Thoracic aorta (tissue), 2 donors: Measurements from ENCODE around the gene DET1. TPM values are rescaled to one million over a fixed set of nuclear protein-coding genes. Genes with fewer than 3 reads are reported as not detected.
A peak's percentile ranks its signal among the peaks of the same experiment; 100 is the strongest.

Source experiments
- ATAC-seq: fragments of 150-250 bp; one replicate; pipeline ENCODE4 v1.8.0; 2017; ENCODE audit warnings: low read depth; ENCODE audit not compliant: insufficient number of reproducible peaks, low FRiP score
- DNase-seq: peaks from one replicate; pipeline ENCODE4 v3.0.0-alpha.2; 2020; ENCODE audit warnings: low spot score
- H3K27ac ChIP-seq, 2 donors: fragments of 200-600 bp; sonication (generic); 1 replicate in 1 of 2; 2 replicates in 1 of 2; pipeline ENCODE4 v1.5.1; 2016; ENCODE audit warnings: mild to moderate bottlenecking in 2 of 2, moderate library complexity in 2 of 2
- H3K27me3 ChIP-seq: fragments of 200-600 bp; sonication (generic); replicated peaks from 2 replicates; pipeline ENCODE4 v1.6.0; 2016; ENCODE audit warnings: mild to moderate bottlenecking; ENCODE audit not compliant: insufficient read depth
- H3K36me3 ChIP-seq: fragments of 200-600 bp; sonication (generic); one replicate; pipeline ENCODE4 v1.5.1; 2016
- H3K4me1 ChIP-seq, 2 donors: fragments of 200-600 bp; sonication (generic); 1 replicate in 1 of 2; 2 replicates in 1 of 2; pipeline versions ENCODE4 v1.5.1 to v1.6.0; 2016; ENCODE audit warnings: low read depth in 2 of 2, mild to moderate bottlenecking in 1 of 2; ENCODE audit not compliant: control insufficient read depth in 1 of 2
- H3K4me3 ChIP-seq: fragments of 200-600 bp; sonication (generic); 2 replicates; pipeline ENCODE4 v1.5.1; 2016; ENCODE audit warnings: mild to moderate bottlenecking
- H3K9me3 ChIP-seq: fragments of 200-600 bp; sonication (generic); 2 replicates; pipeline ENCODE4 v1.5.1; 2016
- CTCF ChIP-seq: fragments of 200-600 bp; sonication (generic); IDR thresholded peaks from one replicate; pipeline ENCODE4 v1.5.1; 2019; ENCODE audit warnings: antibody characterized with exemption
- total RNA-seq, 2 donors: library from RNA; depleted of rRNA; stranded (reverse); fragments of >200 nt; gene quantifications; one replicate each; pipeline versions ENCODE4 v1.1.0 to v1.2.3, GENCODE V29; 2016

The DET1 gene
- 1 to 10 TPM; 6.0 to 8.5 TPM for total RNA-seq

DNA sequence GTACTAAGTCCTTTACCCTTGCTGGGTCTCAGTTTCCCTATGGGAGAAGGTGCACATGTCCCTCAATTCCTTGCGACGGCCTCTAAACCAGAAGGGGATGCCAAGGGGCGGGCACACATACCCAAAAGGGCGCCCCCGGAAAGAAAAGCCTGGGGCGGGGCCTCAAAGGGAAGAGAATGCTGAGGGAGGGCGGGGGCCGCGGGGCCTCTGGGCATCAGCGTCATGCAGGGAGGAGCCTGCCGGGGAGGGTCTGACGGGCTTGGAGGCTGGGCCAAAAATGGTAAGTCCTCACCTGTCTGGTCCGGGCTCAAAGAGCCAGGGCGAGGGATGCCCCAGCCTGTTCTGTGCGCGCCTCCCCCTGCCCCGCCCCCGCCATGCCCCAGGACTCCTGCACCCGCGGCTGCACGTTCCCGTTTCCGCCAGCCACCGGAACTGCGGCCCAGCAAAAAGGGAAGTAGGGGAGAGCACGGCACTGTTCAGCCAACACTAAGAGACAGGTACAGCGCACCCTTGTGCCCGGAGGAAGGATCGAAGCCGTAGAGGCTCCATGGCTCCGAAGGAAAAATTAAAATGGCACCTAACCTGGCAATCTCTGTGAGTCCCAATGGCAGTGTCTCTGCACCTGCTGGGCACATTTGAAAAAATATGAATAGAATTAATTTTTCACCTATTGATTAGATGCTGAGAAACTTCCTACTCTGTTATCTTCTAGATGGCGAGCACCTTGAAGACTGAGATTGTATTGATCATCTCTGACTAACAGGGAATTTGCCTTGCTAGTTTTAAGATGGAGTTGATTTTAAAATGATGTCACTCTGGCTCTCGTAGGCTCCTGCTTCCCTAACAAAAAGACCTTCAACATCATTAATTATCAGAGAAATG, at the start of gene DET1:
DET1 (minus strand) TSS at position 434 of the 882 bp plus-strand sequence. CDS start 14,976 bp downstream, outside the sequence.
- Histone ChIP-seq H3K36me3 (no peaks in the 10 kb centered on the region), H3K27ac (peak within 1 kb of the TSS; percentile 63 to 64), H3K4me1 (no peaks in the 10 kb centered on the region), H3K4me3 (peak within 1 kb of the TSS; percentile 93), H3K27me3 (no peaks in the 10 kb centered on the region), H3K9me3 (no peaks in the 10 kb centered on the region)
- ATAC-seq = peak; percentile 99
- peak; percentile 71 for TF ChIP-seq CTCF
- DNase-seq = peak; percentile 88

DNA sequence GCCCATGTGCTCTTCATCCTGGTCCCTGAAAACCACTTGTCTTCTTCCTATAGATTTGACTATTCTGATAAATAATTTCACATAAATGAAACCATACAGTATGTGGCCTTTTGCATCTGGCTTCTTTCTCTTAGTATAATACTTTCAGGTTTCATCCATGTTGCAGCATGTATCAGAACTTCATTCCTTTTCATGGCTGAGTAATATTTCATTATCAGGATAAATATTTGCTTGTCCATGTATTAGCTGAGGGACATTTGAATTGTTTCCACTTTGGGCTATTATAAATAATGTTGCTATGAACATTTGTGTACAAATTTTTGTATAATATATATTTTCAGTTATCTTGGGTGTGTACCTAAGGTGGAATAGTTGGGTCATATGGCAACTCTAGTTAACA, 44.9 kb upstream of the DET1 start:
- no peak overlapping the region for H3K4me3 ChIP-seq
- no peaks in the 10 kb centered on the region for H3K9me3 ChIP-seq
- H3K27ac ChIP-seq = no peak overlapping the region
- no peaks in the 10 kb centered on the region for H3K36me3 ChIP-seq
- no peaks in the 10 kb centered on the region for H3K27me3 ChIP-seq
- no peak for ATAC-seq
- no peak for TF ChIP-seq CTCF
- no peak for DNase-seq
- H3K4me1 ChIP-seq = no peaks in the 10 kb centered on the region

- H3K9me3 ChIP-seq = no peaks in the 10 kb centered on the region
- H3K27me3 ChIP-seq = no peaks in the 10 kb centered on the region
- no peaks in the 10 kb centered on the region for H3K4me1 ChIP-seq
- TF ChIP-seq CTCF = no peak
- H3K36me3 ChIP-seq = no peaks in the 10 kb centered on the region
- ATAC-seq (no peak), DNase-seq (no peak)
- no peak overlapping the region for H3K27ac ChIP-seq
- no peak overlapping the region for H3K4me3 ChIP-seq
These were observed 44.3 kb upstream of the DET1 start for GRCh38 chr15:88590759-88591158.

- DNase-seq (no peak), ATAC-seq (no peak)
- no peak for TF ChIP-seq CTCF
- Histone ChIP-seq H3K27ac (no peak overlapping the region), H3K27me3 (no peaks in the 10 kb centered on the region), H3K9me3 (no peaks in the 10 kb centered on the region), H3K4me3 (no peak overlapping the region), H3K4me1 (no peaks in the 10 kb centered on the region), H3K36me3 (no peaks in the 10 kb centered on the region)
These were observed 40.1 kb upstream of the DET1 start for GRCh38 chr15:88586401-88587162.

DNA sequence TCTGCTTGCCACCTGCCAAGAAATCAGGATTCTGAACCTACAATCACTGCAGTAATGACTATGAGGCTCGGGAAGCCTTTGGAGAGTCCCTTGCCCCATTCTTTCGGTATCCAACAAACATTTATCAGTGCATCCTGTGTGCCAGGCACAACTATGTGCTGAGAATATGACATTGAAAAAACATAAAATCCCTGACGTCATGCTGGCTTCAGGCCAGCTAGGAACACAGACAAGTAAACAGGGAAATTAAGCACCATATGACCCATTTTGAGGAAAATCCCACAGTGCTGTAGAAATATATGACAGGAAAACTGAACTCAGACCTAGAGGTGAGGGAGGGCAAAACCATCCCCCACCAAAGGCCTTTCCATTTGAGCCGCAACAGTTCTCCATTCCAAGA, 34.1 kb upstream of the DET1 start:
- Histone ChIP-seq H3K36me3 (no peaks in the 10 kb centered on the region), H3K4me1 (no peaks in the 10 kb centered on the region), H3K27ac (no peak overlapping the region), H3K27me3 (no peaks in the 10 kb centered on the region), H3K9me3 (no peaks in the 10 kb centered on the region), H3K4me3 (no peak overlapping the region)
- DNase-seq (no peak), ATAC-seq (no peak)
- TF ChIP-seq CTCF = no peak
